A172 (cell line): Measurements from ENCODE around the gene TNFRSF25. TPM values are rescaled to one million over a fixed set of nuclear protein-coding genes. Genes with fewer than 3 reads are reported as not detected.
"Not testable (repeated sequence)": the region's sequence is repeated elsewhere in the genome, so short reads cannot be mapped to it uniquely, and the experiment has no call there.

ENCODE experiments used
- DNase-seq: peaks from one replicate; pipeline ENCODE4 v3.0.0-alpha.2; 2015; ENCODE audit warnings: low spot score
- total RNA-seq: library from RNA; depleted of rRNA; stranded (reverse); fragments of >200 nt; shearing (Covaris generic); gene quantifications from 2 replicates; pipeline ENCODE4 v1.2.3, GENCODE V29; 2014

Gene TNFRSF25
- total RNA-seq, 1 experiment from 2014 or later, result 6.2 TPM

DNA sequence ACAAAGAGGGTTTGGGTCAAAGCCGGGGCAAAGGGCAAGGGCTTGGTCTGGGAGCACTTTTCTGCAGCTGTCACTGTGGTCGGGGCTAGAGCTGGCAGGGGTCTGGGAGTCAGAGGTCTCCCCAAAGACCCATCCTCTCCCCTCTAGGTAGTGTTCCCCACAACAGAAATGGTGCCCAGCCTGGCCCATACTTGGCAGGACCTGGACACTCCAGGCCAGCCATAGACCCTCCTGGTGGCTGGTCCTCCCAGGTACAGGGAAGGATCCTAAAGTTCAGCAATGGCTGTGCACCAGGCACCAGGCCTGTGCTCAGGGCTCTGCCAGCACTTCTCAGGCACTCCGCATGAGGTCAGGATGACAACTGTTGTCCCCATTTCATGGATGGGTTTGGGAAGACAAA lies 30.4 kb downstream of the TNFRSF25 start:
- DNase-seq, result no peak

DNA sequence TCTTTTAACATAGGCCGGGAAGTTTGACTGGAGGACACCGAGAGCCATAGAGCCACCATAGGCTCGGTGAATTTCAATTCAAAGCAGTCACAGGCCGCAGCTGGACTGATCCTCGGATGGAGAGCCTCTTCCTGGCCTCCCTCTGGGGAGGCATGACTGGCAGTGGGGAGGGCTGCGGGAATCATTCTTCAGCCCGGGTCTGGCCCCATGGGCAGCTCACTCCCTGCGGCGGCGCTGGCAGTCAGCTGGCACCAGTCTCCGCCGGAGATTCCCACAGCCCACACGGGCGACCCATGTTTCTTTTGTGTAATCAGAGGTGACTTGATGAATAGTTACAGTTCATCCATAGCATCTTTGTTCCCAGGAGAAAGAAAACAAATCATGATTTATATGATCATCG lies 30.8 kb downstream of the TNFRSF25 start:
- no peak for DNase-seq

DNA sequence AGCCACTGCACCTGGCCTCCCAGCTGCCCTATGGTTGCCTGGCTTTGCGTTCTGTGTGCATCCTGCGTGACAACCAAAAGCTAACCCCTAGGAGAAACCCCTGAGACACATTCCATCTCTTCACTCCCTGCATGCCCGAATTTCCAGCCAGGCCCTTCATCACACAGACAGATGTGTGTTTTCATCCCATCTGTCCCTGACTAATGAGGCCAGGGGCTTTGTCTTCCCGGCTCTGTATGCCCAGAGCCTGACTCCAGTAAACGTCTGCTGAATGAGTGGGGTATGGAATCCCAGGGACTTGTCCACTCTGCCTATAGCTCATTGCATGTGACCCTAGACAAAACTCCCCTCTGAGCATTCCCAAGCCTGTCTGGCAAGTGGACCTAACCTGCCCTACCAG lies 31.8 kb downstream of the TNFRSF25 start:
- DNase-seq, result no peak

DNA sequence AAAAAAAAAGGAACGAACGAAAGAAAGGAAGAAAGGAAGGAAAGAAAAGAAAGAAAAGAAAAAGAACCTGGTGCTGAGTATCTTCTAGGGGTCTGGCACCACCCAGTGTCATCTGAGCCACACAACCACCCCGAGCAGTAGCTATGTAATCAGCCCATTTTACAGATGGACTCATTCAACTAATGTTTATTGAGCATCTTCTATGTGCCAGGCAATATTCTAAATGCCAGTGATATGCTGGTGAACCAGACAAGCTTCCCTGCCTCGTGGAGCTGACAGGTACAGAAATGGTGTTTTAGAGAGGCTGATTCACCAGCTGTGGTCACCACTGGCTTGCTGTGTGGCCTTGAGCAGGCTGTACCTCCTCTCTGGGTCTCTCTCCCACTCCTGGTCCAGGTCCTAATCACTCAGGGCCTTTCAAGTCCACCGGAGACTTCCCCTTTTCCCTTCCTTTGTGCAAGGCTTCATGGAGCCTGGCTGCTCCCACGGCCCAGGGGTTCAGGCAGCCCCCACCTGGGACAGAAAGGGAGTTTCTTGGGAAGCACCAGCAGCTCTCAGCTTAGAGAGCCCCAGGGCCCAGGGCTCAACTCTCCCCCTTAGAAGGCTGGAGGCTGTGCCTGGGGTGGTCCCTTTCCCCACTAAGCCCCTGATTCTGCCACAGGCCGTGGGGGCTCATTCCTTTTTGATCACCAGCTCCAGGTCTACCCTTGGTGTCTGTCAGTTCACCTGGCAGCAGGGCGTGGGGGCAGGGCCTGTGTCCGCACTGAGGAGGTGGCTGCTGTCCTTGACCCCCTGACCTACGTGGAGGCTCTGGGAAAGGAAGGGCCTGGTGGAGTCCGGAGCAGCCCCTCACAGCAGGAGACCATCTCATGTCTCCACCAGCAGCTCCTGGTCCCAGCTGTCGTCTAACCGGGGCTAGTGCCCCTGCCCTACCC lies 34.1 kb downstream of the TNFRSF25 start:
- not testable (repeated sequence) for DNase-seq

DNA sequence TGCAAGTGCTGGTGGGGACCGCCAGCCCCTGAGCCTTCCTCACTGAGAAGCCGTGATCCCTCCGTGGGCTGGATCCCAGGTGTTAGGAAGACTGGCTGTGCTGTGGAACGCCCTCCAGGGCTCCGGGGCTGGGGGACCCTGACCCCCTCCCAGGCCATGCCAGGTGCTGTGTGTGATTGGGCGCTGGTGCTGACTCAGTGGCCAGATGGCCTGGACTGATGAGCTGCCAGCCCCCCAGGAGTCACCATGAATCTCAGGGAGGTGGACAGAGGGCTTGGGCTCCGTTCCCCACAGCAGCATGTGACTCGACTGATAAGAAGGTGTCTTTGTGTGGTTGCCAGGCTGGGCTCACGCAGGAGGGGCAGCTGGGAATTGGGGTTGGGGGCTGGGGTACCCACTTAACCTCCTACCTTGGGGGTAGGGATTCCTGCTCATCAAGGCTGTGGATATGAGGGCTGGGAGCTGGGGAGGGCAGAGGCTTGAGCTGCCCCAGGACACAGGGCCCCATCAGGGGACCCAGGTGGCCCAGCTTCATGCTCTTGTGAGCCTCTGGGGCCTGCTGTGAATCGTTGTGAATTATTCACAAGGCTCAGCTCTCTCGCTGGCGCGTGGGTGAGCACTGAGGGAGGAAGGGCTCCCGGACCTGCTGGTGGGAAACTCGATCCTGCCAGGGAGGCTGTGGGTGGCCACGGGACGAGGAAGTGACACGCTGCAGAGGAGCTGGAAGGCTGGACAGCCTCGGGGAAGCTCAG lies 36.1 kb downstream of the TNFRSF25 start:
- not testable (repeated sequence) for DNase-seq

DNA sequence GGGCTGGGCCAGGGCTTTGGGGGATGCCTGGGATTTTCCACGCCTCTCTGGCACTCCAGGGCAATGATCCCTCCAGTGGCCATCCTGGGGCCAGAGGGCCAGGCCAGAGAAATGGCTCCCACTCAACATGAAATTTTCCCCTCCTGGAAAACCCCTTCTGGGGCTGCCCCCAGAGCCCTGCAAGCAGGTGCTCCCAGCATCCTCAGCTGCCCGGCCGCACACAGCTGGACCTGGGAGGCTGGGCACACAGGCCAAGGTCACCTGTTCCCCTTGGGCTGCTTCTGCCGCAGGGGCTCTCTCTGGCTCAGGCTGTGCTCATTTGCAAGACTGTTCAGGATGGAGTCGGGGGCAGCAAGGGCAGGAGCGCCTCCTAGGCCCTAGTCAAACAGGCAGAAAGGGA lies 37.5 kb downstream of the TNFRSF25 start:
- not testable (repeated sequence) for DNase-seq

DNA sequence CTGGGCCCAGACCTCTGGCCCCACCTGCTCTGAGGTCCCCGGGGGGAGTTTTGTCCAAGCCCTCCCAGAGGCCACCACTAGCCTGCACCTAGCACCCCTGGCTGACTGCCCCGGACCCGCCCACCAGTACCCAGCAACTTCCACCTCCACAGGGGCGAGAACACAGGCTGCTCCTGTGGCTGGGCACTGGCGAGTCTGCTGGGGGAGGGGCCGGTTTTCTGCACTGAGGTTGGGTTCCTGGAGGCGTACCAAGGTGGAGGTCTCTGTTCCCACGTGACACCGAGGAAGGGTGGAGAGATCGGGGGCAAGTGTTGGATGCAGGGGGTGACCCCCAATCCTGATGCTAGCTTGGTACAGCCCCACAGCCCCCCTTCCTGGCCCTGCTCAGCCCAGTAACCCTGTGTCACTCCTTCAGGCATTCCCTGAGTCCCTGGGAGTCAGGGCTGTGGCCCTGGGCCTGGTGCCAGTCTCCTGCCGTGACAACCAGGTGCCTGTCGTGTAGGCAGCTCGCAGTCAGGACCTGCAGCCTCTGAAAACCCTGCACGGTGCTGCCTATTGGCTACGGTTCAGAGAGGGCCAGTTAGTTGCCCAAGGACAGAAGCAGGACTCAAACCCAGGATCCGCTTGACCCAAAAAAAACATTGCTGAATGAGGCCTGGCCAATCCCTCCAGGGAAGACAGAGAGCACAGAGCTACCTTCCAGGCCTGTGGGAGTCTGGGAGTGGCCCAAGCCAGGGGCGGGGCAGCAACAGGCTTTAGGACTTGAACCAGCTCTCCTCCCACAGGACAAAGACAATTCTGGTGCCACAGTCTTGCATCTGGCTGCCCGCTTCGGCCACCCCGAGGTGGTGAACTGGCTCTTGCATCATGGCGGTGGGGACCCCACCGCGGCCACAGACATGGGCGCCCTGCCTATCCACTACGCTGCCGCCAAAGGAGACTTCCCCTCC lies 38.3 kb downstream of the TNFRSF25 start:
- DNase-seq, result no peak

DNA sequence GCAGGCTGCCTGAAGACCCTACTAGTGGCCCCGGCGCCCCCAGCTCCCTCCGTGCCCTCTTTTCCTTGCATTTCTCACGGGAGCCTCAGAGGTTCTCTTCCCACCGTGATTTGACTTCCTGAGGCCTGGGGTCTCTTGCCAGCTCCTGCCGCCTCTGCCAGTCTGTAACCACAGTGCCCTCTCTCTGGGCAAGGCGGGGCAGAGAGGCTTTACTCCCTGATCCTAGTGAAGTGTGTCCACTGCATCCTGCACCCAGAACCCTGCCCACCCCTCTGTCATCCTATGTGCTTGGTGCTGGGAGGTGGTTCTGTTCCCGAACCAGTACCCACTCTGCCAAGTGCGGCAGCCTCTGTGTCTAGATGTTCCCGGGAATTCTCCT lies 39.0 kb downstream of the TNFRSF25 start:
- DNase-seq, result no peak

DNA sequence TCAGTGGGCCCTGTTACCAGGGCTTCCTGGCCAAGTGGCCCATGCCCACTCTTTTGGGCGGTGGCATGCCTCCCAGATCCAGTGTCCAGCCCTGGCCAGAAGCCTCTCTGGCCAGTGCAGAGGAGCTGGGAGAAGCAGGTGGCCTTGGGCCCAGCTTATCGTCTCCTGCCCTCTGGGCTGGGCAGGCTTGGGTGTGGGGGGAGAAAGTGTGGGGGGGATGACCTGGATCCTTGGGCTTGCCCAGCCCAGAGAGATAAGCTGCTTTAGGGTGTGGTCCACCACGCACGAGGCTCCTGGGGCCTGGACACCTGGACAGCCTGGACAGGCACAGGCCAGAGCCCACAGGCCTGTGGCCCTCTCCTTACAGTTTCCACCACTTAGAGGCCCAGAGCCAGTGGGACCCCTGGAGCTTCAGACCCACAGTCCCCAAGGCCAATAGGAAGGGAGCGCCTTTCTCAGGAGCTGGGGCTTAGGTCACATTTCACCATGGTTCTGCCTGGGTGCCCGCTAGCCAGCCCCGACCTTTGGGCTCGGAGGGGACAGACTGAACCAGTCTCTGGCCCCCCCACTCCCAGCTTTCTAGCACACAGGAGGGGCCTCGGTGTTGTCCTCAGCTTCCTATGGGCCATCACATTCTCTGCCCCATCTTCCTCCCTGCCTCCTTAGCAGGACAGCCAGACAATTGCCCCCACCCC lies 39.5 kb downstream of the TNFRSF25 start:
- no peak for DNase-seq

DNA sequence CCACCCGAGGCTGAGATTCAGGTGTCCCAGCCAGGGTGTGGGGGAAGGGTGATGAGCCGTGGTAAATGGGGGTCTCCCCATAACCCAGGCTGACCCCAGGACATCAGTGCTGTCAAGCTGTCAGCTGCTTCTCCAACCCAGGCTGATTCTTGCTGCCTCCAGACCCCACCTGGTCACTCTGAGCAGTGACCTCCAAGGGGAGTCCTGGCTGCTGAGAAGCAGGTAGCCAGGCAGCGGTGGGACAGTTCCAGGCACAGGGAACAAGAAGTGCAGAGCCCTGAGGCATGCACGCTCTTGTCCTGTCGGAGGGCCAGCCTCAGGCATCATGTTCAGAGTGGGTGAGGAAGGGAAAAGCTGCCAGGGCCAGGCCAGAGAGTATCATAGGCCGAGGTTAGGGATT lies 40.3 kb downstream of the TNFRSF25 start:
- no peak for DNase-seq

DNA sequence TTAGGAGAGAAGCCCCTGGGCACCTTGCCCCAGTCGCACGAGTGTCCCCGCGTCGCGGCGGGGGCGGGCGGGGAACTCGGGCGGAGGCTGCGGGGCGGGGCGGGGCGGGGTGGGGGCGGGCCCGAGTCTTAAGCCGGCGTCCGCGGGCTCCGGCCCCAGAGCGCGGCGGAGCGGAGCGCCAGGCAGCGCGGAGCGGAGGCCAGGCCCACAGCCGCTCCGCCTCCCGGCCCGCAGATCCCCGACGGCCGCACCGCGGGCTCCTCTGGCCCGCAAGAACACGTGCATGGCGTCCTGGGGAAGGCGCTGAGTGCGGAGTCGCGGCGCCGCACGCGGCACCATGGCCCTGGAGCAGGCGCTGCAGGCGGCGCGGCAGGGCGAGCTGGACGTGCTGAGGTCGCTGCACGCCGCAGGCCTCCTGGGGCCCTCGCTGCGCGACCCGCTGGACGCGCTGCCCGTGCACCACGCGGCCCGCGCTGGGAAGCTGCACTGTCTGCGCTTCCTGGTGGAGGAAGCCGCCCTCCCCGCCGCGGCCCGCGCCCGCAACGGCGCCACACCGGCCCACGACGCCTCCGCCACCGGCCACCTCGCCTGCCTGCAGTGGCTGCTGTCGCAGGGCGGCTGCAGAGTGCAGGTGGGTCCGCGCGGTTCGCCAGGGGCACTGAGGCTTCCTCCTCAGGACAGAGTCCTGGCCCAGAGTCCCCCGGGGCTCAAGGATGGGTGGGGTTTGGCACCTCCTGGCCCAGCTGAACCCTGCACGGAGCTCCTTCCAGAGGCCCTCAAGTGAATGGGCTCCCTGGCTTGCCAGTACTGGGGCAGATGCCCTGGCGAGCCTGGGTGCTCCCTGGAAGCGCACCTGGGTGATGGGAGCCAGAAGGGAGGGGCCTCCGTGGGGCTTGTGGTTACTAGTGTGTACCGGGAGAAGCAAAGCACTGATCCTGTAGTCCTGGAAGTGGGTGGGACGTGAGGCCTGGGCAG lies 41.1 kb downstream of the TNFRSF25 start, which contains the start of gene ESPN:
TSS of gene ESPN (plus strand) at position 158 of the 975 bp plus-strand sequence. CDS start at position 338, 180 bp downstream.
- DNase-seq, result no peak

DNA sequence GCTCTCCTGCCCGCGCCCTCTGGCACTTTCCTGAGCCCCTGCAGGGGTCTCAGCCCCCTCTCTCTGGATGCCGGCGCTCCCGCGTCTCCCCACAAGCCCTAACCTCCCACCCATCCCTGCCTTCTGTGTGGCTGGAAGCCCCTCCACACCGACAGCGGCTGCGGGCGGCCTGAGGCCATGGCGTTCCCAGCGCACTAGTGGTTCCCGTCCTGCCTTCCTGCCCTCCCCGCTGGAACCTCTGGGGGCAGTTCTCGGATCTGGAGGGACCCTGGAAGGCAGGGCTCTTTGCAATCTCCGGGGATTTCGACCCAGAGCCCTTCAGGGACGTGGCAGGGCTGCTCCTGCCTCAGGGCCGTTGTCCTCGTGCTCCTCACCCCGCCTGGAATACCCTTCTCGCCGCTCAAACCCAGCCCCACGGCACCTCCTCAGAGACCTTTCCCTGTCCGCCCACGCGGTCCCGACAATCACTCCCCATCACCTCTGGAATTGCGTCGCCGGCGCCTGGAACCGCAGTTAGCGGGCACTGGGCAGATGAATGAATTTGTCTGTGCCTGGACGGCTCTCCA lies 41.9 kb downstream of the TNFRSF25 start:
- no peak for DNase-seq

DNA sequence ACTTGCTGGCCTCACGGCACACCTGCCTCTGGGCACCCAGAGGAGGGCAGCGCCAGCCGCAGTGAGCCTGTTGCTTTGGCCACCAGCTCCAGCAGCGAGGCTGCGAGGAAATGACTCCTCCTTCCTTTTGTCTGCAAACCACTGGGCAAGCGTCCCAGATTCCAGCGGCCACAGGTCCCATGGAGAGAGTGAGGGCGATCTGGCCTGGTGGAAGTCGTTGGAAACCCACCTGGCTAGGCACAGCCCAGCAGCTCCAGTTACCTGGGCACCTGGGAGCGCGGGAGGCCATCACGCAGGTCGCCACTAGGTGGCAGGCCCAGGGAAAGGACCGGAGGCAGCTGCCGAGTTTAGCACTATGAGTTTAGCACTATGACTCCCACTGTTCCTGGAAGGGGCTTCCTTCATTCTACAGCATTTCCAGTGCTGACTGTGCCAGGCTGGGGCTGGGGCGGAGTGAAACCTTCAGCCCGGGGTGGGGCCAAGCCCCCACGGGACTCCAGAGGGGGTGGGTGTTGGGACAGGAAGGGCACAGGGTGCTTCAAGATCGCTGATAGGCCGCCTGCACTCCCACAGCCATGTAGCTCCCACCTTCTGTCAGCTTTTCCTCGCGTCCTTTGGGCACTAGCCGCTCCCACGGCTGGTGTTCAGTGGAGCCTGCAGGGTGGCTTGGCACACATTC lies 42.5 kb downstream of the TNFRSF25 start:
- peak; percentile 70 for DNase-seq

DNA sequence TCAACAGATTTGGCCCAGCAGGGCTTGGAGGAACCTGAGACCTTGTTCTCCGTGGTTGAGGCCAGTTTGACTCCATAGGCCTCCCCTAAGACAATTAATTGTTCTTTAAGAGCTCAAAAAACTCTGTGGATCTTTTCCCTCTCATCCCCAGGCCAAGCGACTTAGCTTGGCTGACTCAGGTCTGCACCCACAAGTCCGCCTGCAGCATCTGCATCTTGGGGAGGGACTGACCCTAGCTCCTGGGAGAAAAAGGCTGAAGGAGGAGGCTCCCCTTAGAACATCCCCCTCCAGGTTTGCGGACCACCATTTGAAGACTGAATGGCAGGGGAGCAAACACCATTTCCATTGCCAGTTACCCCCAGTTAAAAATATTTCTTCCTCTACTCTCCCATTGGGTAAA lies 44.7 kb downstream of the TNFRSF25 start:
- DNase-seq, result no peak

DNA sequence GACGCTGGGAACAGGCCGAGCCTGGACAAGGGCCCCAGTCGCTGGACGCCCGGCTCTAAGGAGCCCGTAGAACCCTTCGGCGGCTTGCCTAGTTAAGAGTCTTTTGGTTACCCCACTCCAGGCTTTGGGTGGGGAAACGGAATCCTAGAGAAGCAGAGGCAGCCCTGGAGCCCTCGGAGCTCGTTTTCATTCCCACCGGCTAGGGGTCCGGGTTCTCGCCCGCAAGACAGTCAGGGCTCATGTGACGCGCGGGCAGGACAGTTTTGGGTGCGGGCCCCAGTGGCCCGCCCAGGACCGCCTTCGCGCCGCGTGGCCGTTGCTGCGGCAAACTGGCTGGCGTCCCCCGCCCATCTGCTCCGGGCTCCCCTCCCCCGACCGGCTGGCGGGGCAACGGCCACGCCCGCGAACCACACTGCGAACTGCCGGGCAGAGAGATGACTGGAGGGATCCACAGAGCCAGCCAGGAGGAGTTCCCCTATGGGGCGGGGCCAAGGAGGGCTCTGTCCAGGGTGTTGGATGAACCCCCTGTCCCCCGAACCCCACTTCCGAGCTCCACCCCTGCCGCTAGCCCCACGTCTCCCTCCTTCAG lies 45.4 kb downstream of the TNFRSF25 start:
- DNase-seq, result no peak

DNA sequence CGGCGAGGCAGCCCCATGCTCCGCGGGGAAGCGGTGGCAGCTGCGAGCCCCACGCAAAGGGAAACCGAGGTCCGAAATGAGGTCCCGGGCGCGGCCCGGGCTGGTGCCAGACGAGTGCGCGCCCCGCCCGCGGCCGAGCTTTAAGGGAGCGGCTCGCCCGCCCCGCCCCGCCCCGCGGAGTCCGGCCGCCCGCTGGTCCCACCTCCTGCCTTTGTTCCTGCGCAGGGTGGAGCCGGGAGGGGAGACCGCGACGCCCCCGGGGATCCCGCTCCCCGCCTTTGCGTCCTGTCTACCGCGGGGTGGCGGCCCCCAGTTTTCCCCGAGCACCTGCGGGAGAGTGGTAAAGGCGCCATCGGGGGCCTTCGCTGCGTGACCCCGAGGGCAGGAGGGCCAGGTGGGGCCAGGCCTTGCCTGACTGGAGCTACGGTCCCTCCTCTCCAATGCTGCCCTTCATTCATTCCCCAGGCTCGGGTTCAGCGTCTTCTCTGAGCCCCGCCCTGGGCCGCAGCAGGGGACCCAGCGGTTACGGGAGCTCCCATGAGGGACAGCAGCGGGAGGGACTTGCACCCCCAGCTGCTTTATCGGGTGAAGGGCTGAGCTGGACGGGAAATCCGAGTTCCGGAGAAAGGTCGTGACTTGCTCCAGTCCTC lies 46.0 kb downstream of the TNFRSF25 start, which contains the start of gene HES2:
TSS of gene HES2 (minus strand) at position 116 of the 650 bp plus-strand sequence. CDS start at position 17, 99 bp downstream.
- DNase-seq, result no peak

DNA sequence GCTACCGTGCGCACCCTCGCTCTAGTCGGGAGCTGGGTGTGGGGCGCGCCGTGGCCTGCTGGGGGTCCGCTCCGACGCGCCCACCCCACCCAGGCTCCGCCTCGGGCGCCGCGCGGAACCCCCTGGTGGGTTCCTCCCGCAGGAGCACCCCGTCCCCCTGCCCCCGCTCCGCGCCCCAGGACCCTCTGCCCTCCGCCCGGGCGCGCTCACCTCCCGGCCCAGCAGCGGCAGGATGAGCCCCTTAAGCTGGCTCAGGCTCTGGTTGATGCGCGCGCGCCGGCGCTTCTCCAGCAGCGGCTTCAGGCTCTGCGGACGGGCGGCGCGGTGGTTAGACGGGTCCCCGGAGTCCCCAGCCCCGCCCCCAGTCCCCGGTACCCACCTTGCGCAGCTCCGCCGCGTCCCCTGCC lies 46.6 kb downstream of the TNFRSF25 start:
- DNase-seq, result no peak
